IMR-90 (cell line): Measurements from ENCODE around the gene BLVRB. TPM values are rescaled to one million over a fixed set of nuclear protein-coding genes. Genes with fewer than 3 reads are reported as not detected.

Source experiments
- ATAC-seq: fragments of 200-7000 bp; cut with Tn5 transposase; 2 replicates; pipeline ENCODE4 v1.9.1; 2020; ENCODE audit warnings: low read depth, mild to moderate bottlenecking, moderate library complexity
- BruUV-seq: library from RNA; stranded (reverse); fragments of 400-500 nt; replicated peaks from 2 replicates; lab custom pipeline; 2021; lab: Mats Ljungman, UMichigan
- CTCF ChIA-PET: fragments of 300-600 bp; formaldehyde crosslinking; extraction: SDS; loops from one replicate; lab custom pipeline; 2021; ENCODE audit warnings: antibody characterized with exemption; lab: Yijun Ruan, JAX
- POLR2A ChIA-PET: fragments of 300-600 bp; sonication (Branson Sonifier 250); formaldehyde crosslinking; loops from one replicate; lab custom pipeline; 2022; ENCODE audit warnings: antibody characterized with exemption; ENCODE audit not compliant: unreplicated experiment; lab: Charles Lee
- DNase-seq: peaks from one replicate; pipeline ENCODE4 v3.0.0; 2013
- H2AFZ ChIP-seq: replicated peaks from 2 replicates; pipeline ENCODE3; 2013; ENCODE audit warnings: low read length, mild to moderate bottlenecking; ENCODE audit not compliant: poor library complexity
- H2AK5ac ChIP-seq: 2 replicates; pipeline ENCODE4 v1.6.1; 2013; ENCODE audit warnings: low read depth, low read length, inconsistent platforms
- H2AK9ac ChIP-seq: replicated peaks from 2 replicates; pipeline ENCODE3; 2013; ENCODE audit warnings: mild to moderate bottlenecking, low read depth, low read length, moderate library complexity; ENCODE audit not compliant: poor library complexity
- H2BK120ac ChIP-seq: 2 replicates; pipeline ENCODE4 v1.6.1; 2013; ENCODE audit warnings: low read depth, low read length, inconsistent platforms
- H2BK15ac ChIP-seq: 3 replicates; pipeline ENCODE4 v1.6.1; 2013; ENCODE audit warnings: low read depth, low read length, inconsistent platforms
- H2BK20ac ChIP-seq: 2 replicates; pipeline ENCODE4 v1.6.1; 2013; ENCODE audit warnings: low read depth, mild to moderate bottlenecking, inconsistent platforms, low read length, moderate library complexity
- H2BK5ac ChIP-seq: 2 replicates; pipeline ENCODE4 v1.6.1; 2013; ENCODE audit warnings: mild to moderate bottlenecking, low read depth, low read length, inconsistent platforms; ENCODE audit not compliant: poor library complexity, severe bottlenecking
- H3K14ac ChIP-seq: replicated peaks from 2 replicates; pipeline ENCODE4 v1.6.1; 2013; ENCODE audit warnings: low read depth, low read length, inconsistent platforms
- H3K18ac ChIP-seq: 2 replicates; pipeline ENCODE4 v1.6.1; 2013; ENCODE audit warnings: low read depth, low read length, control low read depth
- H3K23ac ChIP-seq: 2 replicates; pipeline ENCODE4 v1.6.1; 2013; ENCODE audit warnings: low read depth, low read length, inconsistent platforms
- H3K27ac ChIP-seq: 2 replicates; pipeline ENCODE4 v1.5.1; 2013; ENCODE audit warnings: mild to moderate bottlenecking, control low read depth, low read length; ENCODE audit not compliant: insufficient read depth
- H3K27me3 ChIP-seq: 2 replicates; pipeline ENCODE4 v1.6.1; 2013; ENCODE audit warnings: low read length; ENCODE audit not compliant: control insufficient read depth, insufficient read depth
- H3K36me3 ChIP-seq: 2 replicates; pipeline ENCODE4 v1.6.1; 2013; ENCODE audit warnings: low read length, mixed read lengths; ENCODE audit not compliant: control insufficient read depth, insufficient read depth
- H3K4ac ChIP-seq: 2 replicates; pipeline ENCODE4 v1.6.1; 2013; ENCODE audit warnings: low read depth, low read length, inconsistent platforms
- H3K4me1 ChIP-seq: 2 replicates; pipeline ENCODE4 v1.6.1; 2013; ENCODE audit warnings: low read length, mixed read lengths; ENCODE audit not compliant: control insufficient read depth, insufficient read depth
- H3K4me2 ChIP-seq: 2 replicates; pipeline ENCODE4 v1.6.1; 2013; ENCODE audit warnings: low read depth, mild to moderate bottlenecking, control low read depth, low read length, moderate library complexity
- H3K4me3 ChIP-seq: 2 replicates; pipeline ENCODE4 v1.5.1; 2013; ENCODE audit warnings: low read depth, mild to moderate bottlenecking, control low read depth, low read length, moderate library complexity; ENCODE audit not compliant: insufficient read depth
- H3K56ac ChIP-seq: 2 replicates; pipeline ENCODE4 v1.6.1; 2013; ENCODE audit warnings: low read length, inconsistent platforms; ENCODE audit not compliant: insufficient read depth; ENCODE audit errors: extremely low read depth
- H3K79me1 ChIP-seq, 2 experiments: 2 replicates each; pipeline ENCODE4 v1.6.1; 2013; ENCODE audit warnings: low read length in 2 of 2, inconsistent platforms in 1 of 2, low read depth in 1 of 2
- H3K9ac ChIP-seq: 2 replicates; pipeline ENCODE4 v1.6.1; 2013; ENCODE audit warnings: low read depth, low read length, control low read depth
- H3K9me1 ChIP-seq: 2 replicates; pipeline ENCODE4 v1.6.1; 2013; ENCODE audit warnings: low read length, inconsistent platforms; ENCODE audit not compliant: insufficient read depth
- H3K9me3 ChIP-seq: 2 replicates; pipeline ENCODE4 v1.6.1; 2013; ENCODE audit warnings: low read length; ENCODE audit not compliant: control insufficient read depth, insufficient read depth
- H4K20me1 ChIP-seq: 2 replicates; pipeline ENCODE4 v1.6.1; 2013; ENCODE audit warnings: low read length, inconsistent platforms; ENCODE audit not compliant: insufficient read depth
- H4K5ac ChIP-seq: 2 replicates; pipeline ENCODE4 v1.6.1; 2013; ENCODE audit warnings: mild to moderate bottlenecking, low read depth, low read length, control low read depth
- H4K8ac ChIP-seq, 2 experiments: 2 replicates each; pipeline ENCODE4 v1.6.1; 2013; ENCODE audit warnings: low read depth in 2 of 2, low read length in 2 of 2, control low read depth in 1 of 2, inconsistent platforms in 1 of 2
- H4K91ac ChIP-seq: 2 replicates; pipeline ENCODE4 v1.6.1; 2013; ENCODE audit warnings: low read depth, low read length, inconsistent platforms; ENCODE audit not compliant: insufficient read depth
- BHLHE40 ChIP-seq: fragments of 150-350 bp; IDR thresholded peaks from 2 replicates; pipeline ENCODE4 v1.6.1; 2016; ENCODE audit warnings: mild to moderate bottlenecking, low read depth, low read length
- CEBPB ChIP-seq: IDR thresholded peaks from 2 replicates; pipeline ENCODE4 v1.6.1; 2012; ENCODE audit warnings: low read depth, low read length, improper control_type of control experiment
- CHD1 ChIP-seq: IDR thresholded peaks from 2 replicates; pipeline ENCODE4 v1.6.1; 2012; ENCODE audit warnings: low read depth, low read length, improper control_type of control experiment
- CTCF ChIP-seq: conservative IDR thresholded peaks from 2 replicates; pipeline ENCODE4 v1.5.1; 2012; ENCODE audit warnings: mild to moderate bottlenecking, low read depth, low read length, improper control_type of control experiment
- FOS ChIP-seq: fragments of 150-350 bp; IDR thresholded peaks from 2 replicates; pipeline ENCODE4 v1.6.1; 2016; ENCODE audit warnings: low read depth, low read length
- MAFK ChIP-seq: IDR thresholded peaks from 2 replicates; pipeline ENCODE4 v1.6.1; 2012; ENCODE audit warnings: low read depth, low read length, improper control_type of control experiment
- MXI1 ChIP-seq: IDR thresholded peaks from 2 replicates; pipeline ENCODE4 v1.6.1; 2012; ENCODE audit warnings: low read depth, mild to moderate bottlenecking, low read length, moderate library complexity, borderline replicate concordance
- POLR2A ChIP-seq: IDR thresholded peaks from 2 replicates; pipeline ENCODE4 v1.6.1; 2012; ENCODE audit warnings: mild to moderate bottlenecking, low read depth, low read length
- RAD21 ChIP-seq: IDR thresholded peaks from 2 replicates; pipeline ENCODE4 v1.6.1; 2012; ENCODE audit warnings: low read length, improper control_type of control experiment
- RFX5 ChIP-seq: IDR thresholded peaks from 2 replicates; pipeline ENCODE4 v1.8.0; 2012; ENCODE audit warnings: low read depth, mild to moderate bottlenecking, low read length, moderate library complexity
- WGBS, 2 experiments: methylation state at CpG; one replicate each; pipeline versions ENCODE4 v1.1.5 to v1.1.7; 2013; ENCODE audit warnings: missing lambda C conversion rate in 2 of 2; ENCODE audit not compliant: insufficient read length in 1 of 2; ENCODE audit errors: extremely low coverage in 2 of 2; 5-methylcytosine and 5-hydroxymethylcytosine counted together
- dilution Hi-C: fragments of 300-500 bp; cut with HindIII; formaldehyde crosslinking; loops from one replicate; pipeline ENCODE4 v1.14.3; 2018; ENCODE audit warnings: low sequenced_read_pairs; ENCODE audit not compliant: unreplicated experiment
- in situ Hi-C: fragments of 300-500 bp; cut with MboI; formaldehyde crosslinking; loops from 3 replicates; pipeline ENCODE4 v1.14.3; 2019; ENCODE audit warnings: low sequenced_read_pairs, inconsistent platforms, mixed read lengths
- intact Hi-C: fragments of 100-400 bp; cut with micrococcal nuclease; formaldehyde crosslinking; loops from 2 replicates; pipeline ENCODE4 v1.10.0; 2022
- polyA plus RNA-seq, 3 experiments: library from polyadenylated mRNA; depleted of rRNA; stranded (reverse); fragments of >200 nt; gene quantifications; 2 replicates each; pipeline ENCODE4 v1.2.3, GENCODE V29; 2012; ENCODE audit warnings: low replicate concordance in 1 of 3
- total RNA-seq: library from RNA; depleted of rRNA; stranded (reverse); fragments of >200 nt; gene quantifications from 2 replicates; pipeline ENCODE4 v1.2.3, GENCODE V29; 2012
- TF ChIP-seq, protein P1 (sequence below): fragments of 150-350 bp; IDR thresholded peaks from 2 replicates; pipeline ENCODE4 v1.6.1; 2016; ENCODE audit warnings: low read depth, mild to moderate bottlenecking, low read length, moderate library complexity, borderline replicate concordance

BLVRB gene
- total and polyA plus RNA-seq, 2 of the 4 experiments (the other 2 are of a cell fraction) = 65.2 to 102 TPM

- no peak overlapping the region for H3K56ac ChIP-seq
Measured at GRCh38 chr19:40492274-40492673, 26.7 kb upstream of the BLVRB start.

More at GRCh38 chr19:40492274-40492673, 26.7 kb upstream of the BLVRB start:
- Histone ChIP-seq H2BK20ac (no peak overlapping the region), H4K20me1 (no peaks in the 10 kb centered on the region), H4K5ac (no peak overlapping the region), H3K4me1 (no peaks in the 10 kb centered on the region), H4K8ac (no peak overlapping the region), H2BK120ac (no peak overlapping the region), H3K27me3 (peaks cover 21% of the 10 kb centered on the region), H2BK5ac (no peak overlapping the region), H2AFZ (no peak overlapping the region), H3K4me3 (no peak overlapping the region), H4K91ac (no peak overlapping the region), H2BK15ac (no peak overlapping the region), H3K4ac (no peak overlapping the region), H3K18ac (no peak overlapping the region), H2AK9ac (no peak overlapping the region), H3K14ac (no peak overlapping the region), H3K4me2 (no peak overlapping the region), H3K79me1 (no peaks in the 10 kb centered on the region), H3K9ac (no peak overlapping the region), H3K9me1 (no peaks in the 10 kb centered on the region), H3K9me3 (peaks cover 2% of the 10 kb centered on the region; the same call in 1 of the 2 replicates), H3K23ac (no peak overlapping the region), H2AK5ac (no peak overlapping the region), H3K36me3 (no peaks in the 10 kb centered on the region), H3K27ac (no peak overlapping the region)
- ATAC-seq (no peak), DNase-seq (no peak)
- intact Hi-C loops (no loop called here), dilution Hi-C loops (no loop called here), in situ Hi-C loops (no loop called here)
- BruUV-seq = no TSS peak
- 82% methylated on average over 2 of the region's 3 CpGs; no CpG with 5 or more reads in 1 of the 2 experiments for WGBS, 2 experiments
- CTCF ChIA-PET = no interaction called here
- POLR2A ChIA-PET = no interaction called here
- TF ChIP-seq POLR2A (no peak), MXI1 (no peak), BHLHE40 (no peak), RAD21 (no peak), MAFK (no peak), CHD1 (no peak), FOS (no peak), RFX5 (no peak), CTCF (no peak), CEBPB (no peak)
- TF ChIP-seq, protein P1, sequence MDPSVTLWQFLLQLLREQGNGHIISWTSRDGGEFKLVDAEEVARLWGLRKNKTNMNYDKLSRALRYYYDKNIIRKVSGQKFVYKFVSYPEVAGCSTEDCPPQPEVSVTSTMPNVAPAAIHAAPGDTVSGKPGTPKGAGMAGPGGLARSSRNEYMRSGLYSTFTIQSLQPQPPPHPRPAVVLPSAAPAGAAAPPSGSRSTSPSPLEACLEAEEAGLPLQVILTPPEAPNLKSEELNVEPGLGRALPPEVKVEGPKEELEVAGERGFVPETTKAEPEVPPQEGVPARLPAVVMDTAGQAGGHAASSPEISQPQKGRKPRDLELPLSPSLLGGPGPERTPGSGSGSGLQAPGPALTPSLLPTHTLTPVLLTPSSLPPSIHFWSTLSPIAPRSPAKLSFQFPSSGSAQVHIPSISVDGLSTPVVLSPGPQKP = no peak
